Measurements from ENCODE around the gene CCDC27.

Gene CCDC27

GRCh38 chr1:3750741-3751140 is 1.5 kb upstream of the CCDC27 start:
- DNase-seq (ENCODE audit: low read depth in 2 of 3, low spot score in 1 of 3): no peak

- no peak for DNase-seq (ENCODE audit: low read depth in 2 of 3, low spot score in 1 of 3)
These were observed 1.6 kb downstream of the CCDC27 start for GRCh38 chr1:3753656-3754454.

GRCh38 chr1:3756394-3756793 is 4.1 kb downstream of the CCDC27 start:
- no peak for DNase-seq (ENCODE audit: low read depth in 2 of 3, low spot score in 1 of 3)

- DNase-seq (ENCODE audit: low read depth in 2 of 3, low spot score in 1 of 3): no peak
These were observed 6.9 kb downstream of the CCDC27 start for GRCh38 chr1:3759164-3759563.

- no peak for DNase-seq (ENCODE audit: low read depth in 2 of 3, low spot score in 1 of 3)
These were observed 7.5 kb downstream of the CCDC27 start for GRCh38 chr1:3759796-3760195.

- DNase-seq (ENCODE audit: low read depth in 2 of 3, low spot score in 1 of 3): no peak
These were observed 9.2 kb downstream of the CCDC27 start for GRCh38 chr1:3761296-3762010.

- no peak for DNase-seq (ENCODE audit: low read depth in 2 of 3, low spot score in 1 of 3)
These were observed 10.1 kb downstream of the CCDC27 start for GRCh38 chr1:3762151-3762872.

GRCh38 chr1:3762873-3763228 is 10.6 kb downstream of the CCDC27 start:
- DNase-seq (ENCODE audit: low read depth in 2 of 3, low spot score in 1 of 3): no peak

GRCh38 chr1:3763351-3764125 is 11.3 kb downstream of the CCDC27 start:
- no peak for DNase-seq (ENCODE audit: low read depth in 2 of 3, low spot score in 1 of 3)

- DNase-seq (ENCODE audit: low read depth in 2 of 3, low spot score in 1 of 3): no peak
These were observed 15.2 kb downstream of the CCDC27 start for GRCh38 chr1:3767328-3767925.

GRCh38 chr1:3768811-3769390 is 16.7 kb downstream of the CCDC27 start:
- DNase-seq (ENCODE audit: low read depth in 2 of 3, low spot score in 1 of 3): no peak

- DNase-seq (ENCODE audit: low read depth in 2 of 3, low spot score in 1 of 3): no peak
These were observed 18.0 kb downstream of the CCDC27 start for GRCh38 chr1:3770047-3770765.

- no peak for DNase-seq (ENCODE audit: low read depth in 2 of 3, low spot score in 1 of 3)
These were observed 19.1 kb downstream of the CCDC27 start for GRCh38 chr1:3771108-3772026.

- DNase-seq (ENCODE audit: low read depth in 2 of 3, low spot score in 1 of 3): peak; percentile 82 to 86 (median 84)
These were observed 19.9 kb downstream of the CCDC27 start for GRCh38 chr1:3772027-3772714.

GRCh38 chr1:3772715-3773571 is 20.7 kb downstream of the CCDC27 start, which contains the start of gene SMIM1:
TSS of gene SMIM1 (plus strand) at chr1:3772749. CDS start at chr1:3775374, 2,625 bp downstream.
- no peak for DNase-seq (ENCODE audit: low read depth in 2 of 3, low spot score in 1 of 3)

GRCh38 chr1:3773572-3774275 is 21.5 kb downstream of the CCDC27 start:
- no peak for DNase-seq (ENCODE audit: low read depth in 2 of 3, low spot score in 1 of 3)
